ENCODE results near the gene MRPS10. TPM values are rescaled to one million over a fixed set of nuclear protein-coding genes. Genes with fewer than 3 reads are reported as not detected.

MRPS10 gene
- total and polyA plus RNA-seq, 2 donors (not counting 1 experiment from before 2014, with no cell fraction given): 10.5 to 26.4 TPM

GRCh38 chr6:42264852-42265390 is 47.3 kb upstream of the MRPS10 start:
- H3K27ac ChIP-seq (ENCODE audit: low read length in 2 of 2): no peak overlapping the region
- intact Hi-C loops (cut with micrococcal nuclease): no loop called here

More at GRCh38 chr6:42264852-42265390, 47.3 kb upstream of the MRPS10 start:
- no peak for DNase-seq
- Mint-ChIP-seq H3K4me3 (no peak overlapping the region), H3K27me3 (no peaks in the 10 kb centered on the region), H3K4me1 (peaks cover 12% of the 10 kb centered on the region), H3K27ac (no peak overlapping the region), H3K9me3 (ENCODE audit: insufficient read depth) (no peaks in the 10 kb centered on the region)
- Histone ChIP-seq H3K27me3 (replicated peaks in 1 of 4; ENCODE audit: control extremely low read depth in 1 of 4, control insufficient read depth in 3 of 4, insufficient read depth in 4 of 4, low read length in 3 of 4) (no peaks in the 10 kb centered on the region), H2AFZ (ENCODE audit: insufficient read depth, low read depth, low read length, poor library complexity, severe bottlenecking) (no peak overlapping the region), H3K36me3 (replicated peaks in 1 of 2; ENCODE audit: control extremely low read depth in 1 of 2, control insufficient read depth in 1 of 2, extremely low read depth in 1 of 2, insufficient read depth in 2 of 2, low read length in 1 of 2) (no peaks in the 10 kb centered on the region), H3K4me2 (replicated peaks; ENCODE audit: low read depth, low read length, poor library complexity, severe bottlenecking) (no peak overlapping the region), H3K4me3 (ENCODE audit: control extremely low read depth in 1 of 5, extremely low read depth in 1 of 5, insufficient read depth in 1 of 5, low read depth in 2 of 5, low read length in 4 of 5) (no peak overlapping the region), H3K9me3 (ENCODE audit: control extremely low read depth in 1 of 3, control insufficient read depth in 2 of 3, insufficient read depth in 1 of 3, low read length in 2 of 3) (no peaks in the 10 kb centered on the region), H3K79me2 (ENCODE audit: control insufficient read depth, insufficient read depth, low read length) (no peaks in the 10 kb centered on the region), H3K9ac (ENCODE audit: low read length) (no peak overlapping the region), H4K20me1 (ENCODE audit: control insufficient read depth, insufficient read depth, low read length, poor library complexity, severe bottlenecking) (no peaks in the 10 kb centered on the region), H3K4me1 (ENCODE audit: control insufficient read depth in 2 of 2, insufficient read depth in 2 of 2, low read length in 2 of 2) (peaks cover 7 to 12% of the 10 kb centered on the region in 2 donors)
- ChIA-PET CTCF (no interaction called here), POLR2A (no interaction called here)
- ATAC-seq (ENCODE audit: low read depth): no peak
- no peak for TF ChIP-seq CTCF (IDR thresholded peaks at IDR 0.05)
- TF ChIP-seq EZH2 (IDR thresholded peaks at IDR 0.05; ENCODE audit: borderline replicate concordance, insufficient read depth, low read depth, low read length, poor library complexity, severe bottlenecking): no peak
- WGBS (ENCODE audit: insufficient coverage): 100% methylated on average over 4 of the region's 5 CpGs
